H1 (cell line): Measurements from ENCODE around the gene TEKT3.

Source experiments
- EZH2 ChIP-seq: fragments of 200-600 bp; sonication (generic); IDR thresholded peaks from 2 replicates; pipeline ENCODE4 v1.7.1; 2012; ENCODE audit warnings: low read depth, mild to moderate bottlenecking, moderate library complexity, low read length, inconsistent platforms; ENCODE audit not compliant: severe bottlenecking
- POLR2A ChIP-seq, 2 experiments: IDR thresholded peaks; 1 replicate in 1 of 2; 2 replicates in 1 of 2; pipeline ENCODE4 v1.6.1; 2011; ENCODE audit warnings: low read depth in 2 of 2, low read length in 2 of 2, mild to moderate bottlenecking in 2 of 2; ENCODE audit errors: control extremely low read depth in 1 of 2
- RBBP5 ChIP-seq: IDR thresholded peaks from 2 replicates; pipeline ENCODE4 v1.7.1; 2012; ENCODE audit warnings: low read depth, mild to moderate bottlenecking, inconsistent platforms, low read length, moderate library complexity, borderline replicate concordance
- RFX5 ChIP-seq: IDR thresholded peaks from 2 replicates; pipeline ENCODE4 v1.6.1; 2011; ENCODE audit warnings: low read depth, low read length, improper control_type of control experiment, borderline replicate concordance
- SP1 ChIP-seq: IDR thresholded peaks from 2 replicates; pipeline ENCODE4 v1.6.1; 2011; ENCODE audit warnings: low read depth, low read length
- TBP ChIP-seq: IDR thresholded peaks from 2 replicates; pipeline ENCODE4 v1.6.1; 2011; ENCODE audit warnings: low read depth, low read length, improper control_type of control experiment
- TCF12 ChIP-seq: IDR thresholded peaks from 2 replicates; pipeline ENCODE4 v1.6.1; 2011; ENCODE audit warnings: low read depth, mild to moderate bottlenecking, low read length
- TF ChIP-seq, protein P1 (sequence below): IDR thresholded peaks from 2 replicates; pipeline ENCODE4 v1.6.1; 2011; ENCODE audit warnings: low read depth, mild to moderate bottlenecking, low read length; ENCODE audit not compliant: insufficient read depth
- TF ChIP-seq, protein P2 (sequence below), 3 experiments: IDR thresholded peaks; 1 replicate in 2 of 3; 2 replicates in 1 of 3; pipeline versions ENCODE4 v1.5.1 to v1.6.1; 2011; ENCODE audit warnings: low read length in 3 of 3, mild to moderate bottlenecking in 3 of 3, inconsistent platforms in 2 of 3, low read depth in 1 of 3, moderate library complexity in 1 of 3; ENCODE audit not compliant: insufficient read depth in 1 of 3; ENCODE audit errors: control extremely low read depth in 1 of 3
- TF ChIP-seq, protein P3 (sequence below): IDR thresholded peaks from 2 replicates; pipeline ENCODE4 v1.6.1; 2012; ENCODE audit warnings: inconsistent platforms

DNA sequence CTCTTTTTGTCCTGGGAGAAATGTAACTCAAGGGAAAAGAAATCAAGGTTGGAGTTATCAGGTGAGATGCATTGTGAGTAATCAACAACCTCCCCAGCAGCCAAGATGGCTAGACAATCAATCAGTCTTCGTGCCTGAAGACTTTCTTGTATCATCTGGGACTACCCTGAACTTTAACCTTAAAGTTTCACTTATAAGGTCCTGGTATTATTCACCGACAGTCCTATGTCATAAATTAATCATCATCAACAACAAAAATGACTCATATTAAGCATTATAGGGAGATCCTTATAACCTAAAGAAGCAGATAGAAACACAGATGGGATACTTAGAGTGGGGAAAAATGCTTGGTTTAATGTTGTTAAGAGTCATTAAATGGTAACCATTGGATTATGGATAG, 7.7 kb upstream of the TEKT3 start:
- TF ChIP-seq, protein P1, sequence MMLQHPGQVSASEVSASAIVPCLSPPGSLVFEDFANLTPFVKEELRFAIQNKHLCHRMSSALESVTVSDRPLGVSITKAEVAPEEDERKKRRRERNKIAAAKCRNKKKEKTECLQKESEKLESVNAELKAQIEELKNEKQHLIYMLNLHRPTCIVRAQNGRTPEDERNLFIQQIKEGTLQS: no peak
- TF ChIP-seq RBBP5 (no peak), RFX5 (no peak), EZH2 (no peak), TBP (no peak), POLR2A (IDR thresholded peaks at IDR 0.05; ENCODE audit: control extremely low read depth in 1 of 2, low read depth in 2 of 2, low read length in 2 of 2) (no peak), TCF12 (no peak), SP1 (no peak)
- TF ChIP-seq, protein P2, sequence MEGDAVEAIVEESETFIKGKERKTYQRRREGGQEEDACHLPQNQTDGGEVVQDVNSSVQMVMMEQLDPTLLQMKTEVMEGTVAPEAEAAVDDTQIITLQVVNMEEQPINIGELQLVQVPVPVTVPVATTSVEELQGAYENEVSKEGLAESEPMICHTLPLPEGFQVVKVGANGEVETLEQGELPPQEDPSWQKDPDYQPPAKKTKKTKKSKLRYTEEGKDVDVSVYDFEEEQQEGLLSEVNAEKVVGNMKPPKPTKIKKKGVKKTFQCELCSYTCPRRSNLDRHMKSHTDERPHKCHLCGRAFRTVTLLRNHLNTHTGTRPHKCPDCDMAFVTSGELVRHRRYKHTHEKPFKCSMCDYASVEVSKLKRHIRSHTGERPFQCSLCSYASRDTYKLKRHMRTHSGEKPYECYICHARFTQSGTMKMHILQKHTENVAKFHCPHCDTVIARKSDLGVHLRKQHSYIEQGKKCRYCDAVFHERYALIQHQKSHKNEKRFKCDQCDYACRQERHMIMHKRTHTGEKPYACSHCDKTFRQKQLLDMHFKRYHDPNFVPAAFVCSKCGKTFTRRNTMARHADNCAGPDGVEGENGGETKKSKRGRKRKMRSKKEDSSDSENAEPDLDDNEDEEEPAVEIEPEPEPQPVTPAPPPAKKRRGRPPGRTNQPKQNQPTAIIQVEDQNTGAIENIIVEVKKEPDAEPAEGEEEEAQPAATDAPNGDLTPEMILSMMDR (IDR thresholded peaks at IDR 0.05; ENCODE audit: control extremely low read depth in 1 of 3, insufficient read depth in 1 of 3, low read depth in 1 of 3, low read length in 3 of 3): no peak
- TF ChIP-seq, protein P3, sequence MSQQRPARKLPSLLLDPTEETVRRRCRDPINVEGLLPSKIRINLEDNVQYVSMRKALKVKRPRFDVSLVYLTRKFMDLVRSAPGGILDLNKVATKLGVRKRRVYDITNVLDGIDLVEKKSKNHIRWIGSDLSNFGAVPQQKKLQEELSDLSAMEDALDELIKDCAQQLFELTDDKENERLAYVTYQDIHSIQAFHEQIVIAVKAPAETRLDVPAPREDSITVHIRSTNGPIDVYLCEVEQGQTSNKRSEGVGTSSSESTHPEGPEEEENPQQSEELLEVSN: no peak
